Right forelimb (tissue), 1 donor: ENCODE results near the gene P2RX5.
"Not testable (repeated sequence)": the region's sequence is repeated elsewhere in the genome, so short reads cannot be mapped to it uniquely, and the experiment has no call there.

Experiments used
- DNase-seq: peaks from one replicate; pipeline ENCODE4 v3.0.0-alpha.2; 2018

P2RX5 gene

GRCh38 chr17:3712811-3713463, 17.0 kb upstream of the P2RX5 start:
- DNase-seq: no peak

- DNase-seq: no peak
Measured at GRCh38 chr17:3710951-3711383, 15.0 kb upstream of the P2RX5 start.

- DNase-seq: no peak
Measured at GRCh38 chr17:3708366-3708765, 12.4 kb upstream of the P2RX5 start.

- not testable (repeated sequence) for DNase-seq
Measured at GRCh38 chr17:3705718-3705984, 9.7 kb upstream of the P2RX5 start.

- DNase-seq: no peak
Measured at GRCh38 chr17:3704931-3705717, 9.2 kb upstream of the P2RX5 start.

GRCh38 chr17:3702041-3702539, 6.1 kb upstream of the P2RX5 start:
- not testable (repeated sequence) for DNase-seq

GRCh38 chr17:3699951-3700350, 4.0 kb upstream of the P2RX5 start:
- DNase-seq: no peak

- DNase-seq: no peak
Measured at GRCh38 chr17:3698139-3698538, 2.2 kb upstream of the P2RX5 start.

GRCh38 chr17:3697103-3697476, 1.1 kb upstream of the P2RX5 start:
- no peak for DNase-seq

GRCh38 chr17:3695129-3695722, 729 bp downstream of the P2RX5 start:
- DNase-seq: no peak

GRCh38 chr17:3693829-3694231, 2.1 kb downstream of the P2RX5 start:
- no peak for DNase-seq

- DNase-seq: no peak
Measured at GRCh38 chr17:3693141-3693540, 2.8 kb downstream of the P2RX5 start.

GRCh38 chr17:3692346-3692745, 3.6 kb downstream of the P2RX5 start:
- DNase-seq: no peak

- no peak for DNase-seq
Measured at GRCh38 chr17:3691617-3692067, 4.3 kb downstream of the P2RX5 start.

GRCh38 chr17:3690094-3690715, 5.8 kb downstream of the P2RX5 start:
- no peak for DNase-seq

- DNase-seq: no peak
Measured at GRCh38 chr17:3689262-3690093, 6.5 kb downstream of the P2RX5 start.

GRCh38 chr17:3688852-3689261, 7.1 kb downstream of the P2RX5 start:
- no peak for DNase-seq

GRCh38 chr17:3688027-3688553, 7.9 kb downstream of the P2RX5 start:
- DNase-seq: no peak

GRCh38 chr17:3685174-3685573, 10.8 kb downstream of the P2RX5 start:
- no peak for DNase-seq

GRCh38 chr17:3683054-3683511, 12.9 kb downstream of the P2RX5 start:
- no peak for DNase-seq

GRCh38 chr17:3682033-3682432, 13.9 kb downstream of the P2RX5 start:
- no peak for DNase-seq

- DNase-seq: no peak
Measured at GRCh38 chr17:3681565-3681964, 14.4 kb downstream of the P2RX5 start.
